K562 (cell line): ENCODE data around the gene HACL1. TPM values are rescaled to one million over a fixed set of nuclear protein-coding genes. Genes with fewer than 3 reads are reported as not detected.
A peak's percentile ranks its signal among the peaks of the same experiment; 100 is the strongest.

ENCODE experiments used
- ATAC-seq: fragments of 200-7000 bp; cut with Tn5 transposase; 3 replicates; pipeline ENCODE4 v1.9.1; 2020; ENCODE audit warnings: moderate library complexity
- BruUV-seq: library from RNA; stranded (reverse); fragments of 400-500 nt; replicated peaks from 2 replicates; lab custom pipeline; 2021; lab: Mats Ljungman, UMichigan
- CTCF ChIA-PET: fragments of 300-600 bp; formaldehyde crosslinking; extraction: SDS; loops from one replicate; lab custom pipeline; 2021; ENCODE audit warnings: low intra/inter-chr PET ratio; lab: Yijun Ruan, JAX
- POLR2A ChIA-PET: fragments of 300-600, 350-650 bp; sonication (Branson Sonifier 250); formaldehyde crosslinking; extraction: SDS; loops from one replicate; lab custom pipeline; 2021; ENCODE audit warnings: antibody characterized with exemption, inconsistent platforms; lab: Yijun Ruan, JAX
- DNase-seq, 4 experiments: peaks; one replicate each; pipeline versions ENCODE4 v3.0.0 to v3.0.0-alpha.2; 2011 to 2018; ENCODE audit warnings: low spot score in 3 of 4, mixed read lengths in 3 of 4; ENCODE audit errors: extremely low read depth in 1 of 4
- FAIRE-seq: peaks from 2 replicates; lab custom pipeline; 2011; peaks lifted over from hg19 to GRCh38; lab: Jason Lieb, UNC
- H2AFZ ChIP-seq: 2 replicates; pipeline ENCODE4 v1.6.0; 2011; ENCODE audit warnings: low read depth, low read length, control low read depth, inconsistent platforms
- H3K27ac ChIP-seq: fragments of 200-600 bp; 3 replicates; pipeline ENCODE4 v1.8.0; 2011; ENCODE audit warnings: low read depth, mild to moderate bottlenecking, control low read depth, inconsistent platforms, low read length, moderate library complexity, mixed read lengths; ENCODE audit errors: extremely low read depth
- H3K27me3 ChIP-seq, 2 experiments: fragments of 300-600 bp in 1 of 2; 2 replicates in 1 of 2; 3 replicates in 1 of 2; pipeline versions ENCODE4 v1.6.0 to v1.8.0; 2011; ENCODE audit warnings: inconsistent platforms in 2 of 2, low read length in 2 of 2, mild to moderate bottlenecking in 1 of 2, mixed read lengths in 1 of 2, moderate library complexity in 1 of 2; ENCODE audit not compliant: control insufficient read depth in 2 of 2, insufficient read depth in 2 of 2
- H3K36me3 ChIP-seq: fragments of 300-600 bp; 3 replicates; pipeline ENCODE4 v1.8.0; 2011; ENCODE audit warnings: mild to moderate bottlenecking, low read length, inconsistent platforms; ENCODE audit not compliant: control insufficient read depth, insufficient read depth
- H3K4me1 ChIP-seq, 2 experiments: fragments of 200-600 bp in 1 of 2; replicated peaks in 1 of 2; 2 replicates in 1 of 2; 3 replicates in 1 of 2; pipeline versions ENCODE4 v1.5.1 to v1.8.0; 2011; ENCODE audit warnings: inconsistent platforms in 2 of 2, low read length in 2 of 2, mild to moderate bottlenecking in 1 of 2, mixed read lengths in 1 of 2, moderate library complexity in 1 of 2; ENCODE audit not compliant: control insufficient read depth in 2 of 2, insufficient read depth in 2 of 2
- H3K4me2 ChIP-seq: 2 replicates; pipeline ENCODE4 v1.6.1; 2011; ENCODE audit warnings: low read length, control low read depth, inconsistent platforms, mixed read lengths; ENCODE audit not compliant: insufficient read depth
- H3K4me3 ChIP-seq: fragments of 200-600 bp; sonication (generic), shearing (Covaris generic); 2 replicates; pipeline ENCODE4 v1.5.1; 2016; ENCODE audit warnings: control low read depth, inconsistent platforms
- H3K79me2 ChIP-seq: fragments of 200-600 bp; 3 replicates; pipeline ENCODE4 v1.8.0; 2011; ENCODE audit warnings: low read length, inconsistent platforms; ENCODE audit not compliant: control insufficient read depth, insufficient read depth
- H3K9ac ChIP-seq, 2 experiments: 2 replicates each; pipeline versions ENCODE4 v1.6.0 to v1.6.1; 2011; ENCODE audit warnings: low read depth in 2 of 2, low read length in 2 of 2, control low read depth in 1 of 2, inconsistent platforms in 1 of 2, mild to moderate bottlenecking in 1 of 2, mixed read lengths in 1 of 2; ENCODE audit not compliant: insufficient read depth in 1 of 2
- H3K9me1 ChIP-seq: one replicate; pipeline ENCODE4 v1.6.0; 2011; ENCODE audit warnings: inconsistent platforms, mild to moderate bottlenecking, low read length, moderate library complexity; ENCODE audit not compliant: control insufficient read depth, insufficient read depth
- H3K9me3 ChIP-seq: replicated peaks from 2 replicates; pipeline ENCODE4 v1.5.1; 2011; ENCODE audit warnings: low read depth, low read length, inconsistent platforms; ENCODE audit not compliant: control insufficient read depth, insufficient read depth
- H4K20me1 ChIP-seq: replicated peaks from 2 replicates; pipeline ENCODE4 v1.6.1; 2011; ENCODE audit warnings: low read length, inconsistent platforms, mixed read lengths; ENCODE audit not compliant: control insufficient read depth, insufficient read depth
- CREM ChIP-seq: IDR thresholded peaks from 2 replicates; pipeline ENCODE4 v1.6.1; 2014; ENCODE audit warnings: antibody characterized with exemption, low read depth
- E2F5 ChIP-seq: sonication (generic); formaldehyde crosslinking; IDR thresholded peaks from 2 replicates; pipeline ENCODE4 v1.8.0; 2022; ENCODE audit warnings: mild to moderate bottlenecking, missing genetic modification reagents
- GATAD2A ChIP-seq: fragments of 450-650 bp; IDR thresholded peaks from 2 replicates; pipeline ENCODE4 v1.6.1; 2017
- POLR2B ChIP-seq: fragments of 450-650 bp; IDR thresholded peaks from 2 replicates; pipeline ENCODE4 v1.6.1; 2018; ENCODE audit warnings: low read depth; ENCODE audit not compliant: partially characterized antibody
- SAFB2 ChIP-seq: fragments of 200-400 bp; formaldehyde crosslinking; IDR thresholded peaks from 2 replicates; pipeline ENCODE4 v1.6.1; 2018; ENCODE audit warnings: borderline replicate concordance, low read length, low read depth, moderate library complexity; ENCODE audit not compliant: severe bottlenecking
- STAT5A ChIP-seq: IDR thresholded peaks from 2 replicates; pipeline ENCODE4 v1.6.1; 2012; ENCODE audit warnings: low read length, inconsistent platforms, borderline replicate concordance
- WGBS: fragments of 100-300 bp; shearing (Covaris generic); methylation state at CpG from one replicate; pipeline ENCODE4 v1.1.6; 2016; ENCODE audit warnings: low coverage, mixed read lengths; ENCODE audit not compliant: insufficient coverage; ENCODE audit errors: missing lambda C conversion rate; 5-methylcytosine and 5-hydroxymethylcytosine counted together
- in situ Hi-C: fragments of 300-500 bp; cut with MboI; formaldehyde crosslinking; loops from 4 replicates; pipeline ENCODE4 v1.15.0; 2018; ENCODE audit warnings: inconsistent platforms, mixed read lengths
- intact Hi-C: fragments of 100-400 bp; cut with micrococcal nuclease; formaldehyde crosslinking; loops from 2 replicates; pipeline ENCODE4 v1.14.2; 2022
- polyA plus RNA-seq, 8 experiments: library from polyadenylated mRNA; depleted of rRNA in 4 of 8; stranded (reverse) in 5 of 8; unstranded in 3 of 8; fragments of >200 nt; fragmentation: Nextera tagmentation in 2 of 8; fragmentation: Illumina TruSeq in 1 of 8; extraction: Ambion mirVana in 2 of 8; extraction: Trizol in 1 of 8; gene quantifications; 2 replicates each; pipeline versions ENCODE4 v1.2.1 to v1.2.3, GENCODE V29; 2011 to 2014; ENCODE audit warnings: inconsistent platforms in 1 of 8, missing spikeins in 1 of 8
- total RNA-seq, 7 experiments: library from RNA; depleted of rRNA in 6 of 7; stranded (reverse); fragments of >200 nt in 6 of 7; fragmentation: Illumina TruSeq in 2 of 7; extraction: Trizol in 2 of 7; gene quantifications; 2 replicates each; pipeline versions ENCODE4 v1.2.1 to v1.2.3, GENCODE V29; 2011 to 2021; ENCODE audit warnings: low replicate concordance in 1 of 7
- TF ChIP-seq, protein P1 (sequence below): sonication (generic); IDR thresholded peaks from 2 replicates; pipeline ENCODE4 v1.6.1; 2016
- TF ChIP-seq, protein P2 (sequence below): fragments of 250-450 bp; sonication (Bioruptor Pico); IDR thresholded peaks from 2 replicates; pipeline ENCODE4 v1.9.0; 2021; ENCODE audit warnings: mild to moderate bottlenecking
- TF ChIP-seq, protein P3 (sequence below): fragments of 250-450 bp; sonication (Bioruptor Pico); IDR thresholded peaks from 2 replicates; pipeline ENCODE4 v1.8.0; 2022; ENCODE audit warnings: inconsistent platforms, mild to moderate bottlenecking, moderate library complexity, borderline replicate concordance

Gene HACL1
- total and polyA plus RNA-seq, 9 of the 15 experiments (the other 6 are each of a cell fraction or from before 2014, with no cell fraction given): 18.9 to 61.5 (median 30.5) TPM

DNA sequence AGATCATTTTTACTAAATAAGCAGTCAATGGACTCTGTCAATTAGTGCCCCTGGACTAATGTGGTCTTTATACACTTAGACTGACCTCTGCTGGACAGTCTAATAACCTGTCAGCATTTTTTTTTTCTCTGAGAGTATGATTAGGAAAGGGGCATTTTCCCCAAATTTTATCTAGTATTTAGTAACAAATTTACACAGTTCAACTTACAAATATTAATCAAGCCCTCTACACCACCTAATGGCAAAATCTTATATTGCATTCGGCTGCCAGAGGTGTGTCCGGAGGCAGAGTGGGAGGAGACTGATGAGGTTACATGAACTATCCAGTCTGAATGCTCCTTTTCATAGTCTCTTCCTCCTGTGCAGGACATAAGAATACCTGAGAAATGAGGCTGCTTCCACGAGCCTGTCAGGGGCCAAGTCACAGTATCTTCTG, 43.8 kb downstream of the HACL1 start (continued):
- TF ChIP-seq, protein P1, sequence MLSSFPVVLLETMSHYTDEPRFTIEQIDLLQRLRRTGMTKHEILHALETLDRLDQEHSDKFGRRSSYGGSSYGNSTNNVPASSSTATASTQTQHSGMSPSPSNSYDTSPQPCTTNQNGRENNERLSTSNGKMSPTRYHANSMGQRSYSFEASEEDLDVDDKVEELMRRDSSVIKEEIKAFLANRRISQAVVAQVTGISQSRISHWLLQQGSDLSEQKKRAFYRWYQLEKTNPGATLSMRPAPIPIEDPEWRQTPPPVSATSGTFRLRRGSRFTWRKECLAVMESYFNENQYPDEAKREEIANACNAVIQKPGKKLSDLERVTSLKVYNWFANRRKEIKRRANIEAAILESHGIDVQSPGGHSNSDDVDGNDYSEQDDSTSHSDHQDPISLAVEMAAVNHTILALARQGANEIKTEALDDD: peak; percentile 50; the same call in 1 of the 2 replicates
- TF ChIP-seq CREM: no peak
- TF ChIP-seq, protein P2, sequence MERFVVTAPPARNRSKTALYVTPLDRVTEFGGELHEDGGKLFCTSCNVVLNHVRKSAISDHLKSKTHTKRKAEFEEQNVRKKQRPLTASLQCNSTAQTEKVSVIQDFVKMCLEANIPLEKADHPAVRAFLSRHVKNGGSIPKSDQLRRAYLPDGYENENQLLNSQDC (CRISPR knock-in tag): no peak
- no peak for TF ChIP-seq GATAD2A
- TF ChIP-seq POLR2B: no peak
- TF ChIP-seq, protein P3, sequence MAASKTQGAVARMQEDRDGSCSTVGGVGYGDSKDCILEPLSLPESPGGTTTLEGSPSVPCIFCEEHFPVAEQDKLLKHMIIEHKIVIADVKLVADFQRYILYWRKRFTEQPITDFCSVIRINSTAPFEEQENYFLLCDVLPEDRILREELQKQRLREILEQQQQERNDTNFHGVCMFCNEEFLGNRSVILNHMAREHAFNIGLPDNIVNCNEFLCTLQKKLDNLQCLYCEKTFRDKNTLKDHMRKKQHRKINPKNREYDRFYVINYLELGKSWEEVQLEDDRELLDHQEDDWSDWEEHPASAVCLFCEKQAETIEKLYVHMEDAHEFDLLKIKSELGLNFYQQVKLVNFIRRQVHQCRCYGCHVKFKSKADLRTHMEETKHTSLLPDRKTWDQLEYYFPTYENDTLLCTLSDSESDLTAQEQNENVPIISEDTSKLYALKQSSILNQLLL (CRISPR knock-in tag): no peak

- DNase-seq: no peak
- Histone ChIP-seq H3K79me2 (no peaks in the 10 kb centered on the region), H3K4me2 (no peak overlapping the region), H3K27me3 (no peaks in the 10 kb centered on the region), H3K9me3 (no peaks in the 10 kb centered on the region), H2AFZ (no peak overlapping the region), H3K4me1 (peaks cover 0 to 8% of the 10 kb centered on the region in 2 experiments; a peak in 2 of 5 replicates), H3K9ac (no peak overlapping the region), H3K36me3 (peaks cover 3% of the 10 kb centered on the region; the same call in 1 of the 3 replicates), H4K20me1 (no peaks in the 10 kb centered on the region), H3K27ac (no peak overlapping the region), H3K4me3 (no peak overlapping the region), H3K9me1 (no peaks in the 10 kb centered on the region)
- in situ Hi-C loops: no loop called here
- FAIRE-seq: no peak
- TF ChIP-seq SAFB2 (no peak), E2F5 (CRISPR knock-in tag) (no peak), STAT5A (no peak)
- intact Hi-C loops: loop anchor here (2.0 to 5.0 kb wide), 6 partner anchors 128 to 629 kb away; no protein-coding TSS in a partner anchor
- ChIA-PET POLR2A (interaction anchor here (0.5 kb wide), 1 partner anchor 13 kb away, joined by 3 read pairs; no protein-coding TSS in a partner anchor), CTCF (interaction anchor here (0.9 to 2.4 kb wide), 3 partner anchors 315 to 354 kb away, joined by 3 to 13 read pairs (median 4); no protein-coding TSS in a partner anchor)
- no peak for ATAC-seq
- BruUV-seq: no TSS peak
- 30% methylated on average over 2 of the region's 2 CpGs for WGBS
These were observed 44.9 kb downstream of the HACL1 start for GRCh38 chr3:15556512-15556911.
